K562 (cell line): ENCODE data around the gene GLMP. TPM values are rescaled to one million over a fixed set of nuclear protein-coding genes. Genes with fewer than 3 reads are reported as not detected.

Experiments
- CREB1 ChIP-seq, 2 experiments: sonication (generic) in 1 of 2; formaldehyde crosslinking in 1 of 2; IDR thresholded peaks; 2 replicates each; pipeline versions ENCODE4 v1.6.1 to v1.8.0; 2012 to 2022; ENCODE audit warnings: inconsistent platforms in 1 of 2, mild to moderate bottlenecking in 1 of 2, missing genetic modification reagents in 1 of 2, moderate library complexity in 1 of 2
- RBM34 ChIP-seq: fragments of 200-400 bp; formaldehyde crosslinking; IDR thresholded peaks from 2 replicates; pipeline ENCODE4 v1.6.1; 2018; ENCODE audit warnings: low read length, borderline replicate concordance; ENCODE audit not compliant: insufficient read depth
- TRIM28 ChIP-seq: fragments of 450-650 bp; IDR thresholded peaks from 2 replicates; pipeline ENCODE4 v1.6.1; 2017
- U2AF2 ChIP-seq: fragments of 200-400 bp; formaldehyde crosslinking; optimal IDR thresholded peaks from 2 replicates; pipeline ENCODE3; 2017; ENCODE audit warnings: low read depth, mild to moderate bottlenecking, low read length
- ZBTB43 ChIP-seq: sonication (generic); formaldehyde crosslinking; IDR thresholded peaks from 2 replicates; pipeline ENCODE4 v1.8.0; 2023; ENCODE audit warnings: mild to moderate bottlenecking, missing genetic modification reagents
- ZMIZ1 ChIP-seq, 2 experiments: fragments of 150-350 bp in 1 of 2; IDR thresholded peaks; 2 replicates each; pipeline ENCODE4 v1.6.1; 2012 to 2016; ENCODE audit warnings: low read depth in 2 of 2, low read length in 2 of 2, mild to moderate bottlenecking in 1 of 2, moderate library complexity in 1 of 2
- ZNF316 ChIP-seq: fragments of 450-650 bp; IDR thresholded peaks from 2 replicates; pipeline ENCODE4 v1.6.1; 2016
- ZNF561 ChIP-seq: fragments of 450-650 bp; formaldehyde crosslinking; conservative IDR thresholded peaks from 2 replicates; pipeline ENCODE4 v1.4.0; 2020; ENCODE audit warnings: mild to moderate bottlenecking, moderate library complexity
- ZSCAN29 ChIP-seq: fragments of 450-650 bp; IDR thresholded peaks from 2 replicates; pipeline ENCODE4 v1.6.1; 2017
- polyA plus RNA-seq, 8 experiments: library from polyadenylated mRNA; depleted of rRNA in 4 of 8; stranded (reverse) in 5 of 8; unstranded in 3 of 8; fragments of >200 nt; fragmentation: Nextera tagmentation in 2 of 8; fragmentation: Illumina TruSeq in 1 of 8; extraction: Ambion mirVana in 2 of 8; extraction: Trizol in 1 of 8; gene quantifications; 2 replicates each; pipeline versions ENCODE4 v1.2.1 to v1.2.3, GENCODE V29; 2011 to 2014; ENCODE audit warnings: inconsistent platforms in 1 of 8, missing spikeins in 1 of 8
- total RNA-seq, 7 experiments: library from RNA; depleted of rRNA in 6 of 7; stranded (reverse); fragments of >200 nt in 6 of 7; fragmentation: Illumina TruSeq in 2 of 7; extraction: Trizol in 2 of 7; gene quantifications; 2 replicates each; pipeline versions ENCODE4 v1.2.1 to v1.2.3, GENCODE V29; 2011 to 2021; ENCODE audit warnings: low replicate concordance in 1 of 7
- TF ChIP-seq, protein P1 (sequence below): sonication (generic); formaldehyde crosslinking; IDR thresholded peaks from 2 replicates; pipeline ENCODE4 v1.8.0; 2023; ENCODE audit warnings: missing genetic modification reagents, mild to moderate bottlenecking, borderline replicate concordance

Gene GLMP
- total and polyA plus RNA-seq, 9 of the 15 experiments (the other 6 are each of a cell fraction or from before 2014, with no cell fraction given) = 8.3 to 28.2 (median 22.4) TPM

DNA sequence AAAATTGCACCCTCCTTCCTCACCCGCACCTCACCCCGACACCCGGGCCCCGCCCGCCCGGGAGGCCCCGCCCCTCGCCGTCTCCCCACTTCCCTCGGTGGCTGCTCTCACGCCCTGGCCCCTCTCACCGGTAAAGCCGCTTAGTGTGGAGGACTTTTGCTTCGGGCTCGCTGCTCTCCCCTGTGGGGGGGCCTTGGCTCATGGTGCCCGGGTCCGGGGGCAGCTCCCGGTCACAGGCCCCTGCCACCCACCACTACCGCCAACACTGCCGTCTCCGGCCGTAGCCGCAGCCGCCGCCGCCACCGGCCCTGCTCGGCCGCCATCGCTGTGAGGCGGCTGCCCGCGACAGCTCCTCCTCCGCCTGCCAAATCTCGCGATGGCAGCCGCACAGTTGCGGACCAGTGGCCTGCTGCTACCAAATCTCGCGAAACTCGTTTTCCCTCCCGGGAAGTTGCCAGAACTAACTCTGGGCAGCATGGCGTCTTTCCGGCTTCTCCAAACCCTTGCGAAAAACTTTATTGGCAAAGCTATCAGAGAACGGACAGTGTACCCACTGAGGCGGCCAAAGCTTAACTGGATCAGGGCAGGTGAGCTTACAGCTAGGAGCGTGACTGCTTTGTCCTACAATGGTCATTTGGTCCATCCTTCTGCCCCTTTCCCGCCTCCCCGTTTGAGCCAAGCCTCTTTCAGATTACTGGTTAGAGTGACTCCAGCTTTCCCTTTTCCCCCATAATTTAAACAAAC lies 12.8 kb downstream of the GLMP start, which contains the start of gene SMG5 (continued):
- TF ChIP-seq, protein P1, sequence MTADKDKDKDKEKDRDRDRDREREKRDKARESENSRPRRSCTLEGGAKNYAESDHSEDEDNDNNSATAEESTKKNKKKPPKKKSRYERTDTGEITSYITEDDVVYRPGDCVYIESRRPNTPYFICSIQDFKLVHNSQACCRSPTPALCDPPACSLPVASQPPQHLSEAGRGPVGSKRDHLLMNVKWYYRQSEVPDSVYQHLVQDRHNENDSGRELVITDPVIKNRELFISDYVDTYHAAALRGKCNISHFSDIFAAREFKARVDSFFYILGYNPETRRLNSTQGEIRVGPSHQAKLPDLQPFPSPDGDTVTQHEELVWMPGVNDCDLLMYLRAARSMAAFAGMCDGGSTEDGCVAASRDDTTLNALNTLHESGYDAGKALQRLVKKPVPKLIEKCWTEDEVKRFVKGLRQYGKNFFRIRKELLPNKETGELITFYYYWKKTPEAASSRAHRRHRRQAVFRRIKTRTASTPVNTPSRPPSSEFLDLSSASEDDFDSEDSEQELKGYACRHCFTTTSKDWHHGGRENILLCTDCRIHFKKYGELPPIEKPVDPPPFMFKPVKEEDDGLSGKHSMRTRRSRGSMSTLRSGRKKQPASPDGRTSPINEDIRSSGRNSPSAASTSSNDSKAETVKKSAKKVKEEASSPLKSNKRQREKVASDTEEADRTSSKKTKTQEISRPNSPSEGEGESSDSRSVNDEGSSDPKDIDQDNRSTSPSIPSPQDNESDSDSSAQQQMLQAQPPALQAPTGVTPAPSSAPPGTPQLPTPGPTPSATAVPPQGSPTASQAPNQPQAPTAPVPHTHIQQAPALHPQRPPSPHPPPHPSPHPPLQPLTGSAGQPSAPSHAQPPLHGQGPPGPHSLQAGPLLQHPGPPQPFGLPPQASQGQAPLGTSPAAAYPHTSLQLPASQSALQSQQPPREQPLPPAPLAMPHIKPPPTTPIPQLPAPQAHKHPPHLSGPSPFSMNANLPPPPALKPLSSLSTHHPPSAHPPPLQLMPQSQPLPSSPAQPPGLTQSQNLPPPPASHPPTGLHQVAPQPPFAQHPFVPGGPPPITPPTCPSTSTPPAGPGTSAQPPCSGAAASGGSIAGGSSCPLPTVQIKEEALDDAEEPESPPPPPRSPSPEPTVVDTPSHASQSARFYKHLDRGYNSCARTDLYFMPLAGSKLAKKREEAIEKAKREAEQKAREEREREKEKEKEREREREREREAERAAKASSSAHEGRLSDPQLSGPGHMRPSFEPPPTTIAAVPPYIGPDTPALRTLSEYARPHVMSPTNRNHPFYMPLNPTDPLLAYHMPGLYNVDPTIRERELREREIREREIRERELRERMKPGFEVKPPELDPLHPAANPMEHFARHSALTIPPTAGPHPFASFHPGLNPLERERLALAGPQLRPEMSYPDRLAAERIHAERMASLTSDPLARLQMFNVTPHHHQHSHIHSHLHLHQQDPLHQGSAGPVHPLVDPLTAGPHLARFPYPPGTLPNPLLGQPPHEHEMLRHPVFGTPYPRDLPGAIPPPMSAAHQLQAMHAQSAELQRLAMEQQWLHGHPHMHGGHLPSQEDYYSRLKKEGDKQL (CRISPR knock-in tag) = no peak
- no peak for TF ChIP-seq RBM34
- TF ChIP-seq ZBTB43 (CRISPR knock-in tag) = no peak
- TF ChIP-seq ZNF561 (CRISPR knock-in tag) = no peak
- TF ChIP-seq ZNF316 = no peak
- TF ChIP-seq TRIM28 = no peak
- peak; percentile 70 for TF ChIP-seq CREB1 (IDR thresholded peaks at IDR 0.05)
- peak; percentile 77 for TF ChIP-seq CREB1 (CRISPR knock-in tag; IDR thresholded peaks at IDR 0.05)
- no peak; a peak in 1 of 4 replicates for TF ChIP-seq ZMIZ1 (IDR thresholded peaks at IDR 0.05; ENCODE audit: low read depth in 2 of 2, low read length in 2 of 2)
- TF ChIP-seq ZSCAN29 = no peak
- no peak for TF ChIP-seq U2AF2
